ENCODE results near the gene FZD4.

DNA sequence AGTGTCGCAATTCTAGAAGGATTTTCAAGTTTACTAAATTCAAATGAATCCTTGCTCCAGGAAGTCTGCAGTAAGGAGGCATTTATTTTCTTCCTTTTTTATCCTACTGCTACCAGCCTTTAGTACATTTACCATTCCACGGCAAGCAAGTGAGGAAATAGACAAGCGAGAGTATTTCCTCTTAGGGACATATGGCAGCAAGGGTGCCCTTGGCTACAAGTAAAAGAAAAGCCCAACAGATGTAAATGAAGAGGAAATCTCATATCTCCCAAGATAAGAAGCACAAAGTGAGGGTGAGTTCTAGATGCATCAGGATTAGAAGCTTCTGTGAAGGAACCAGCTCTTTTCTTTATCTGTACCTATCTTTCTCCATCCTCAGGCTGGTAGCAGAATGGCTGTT is 37.8 kb upstream of the FZD4 start:
- no peak for TF ChIP-seq POLR2AphosphoS5 (IDR thresholded peaks at IDR 0.05)
- TF ChIP-seq, protein P1, sequence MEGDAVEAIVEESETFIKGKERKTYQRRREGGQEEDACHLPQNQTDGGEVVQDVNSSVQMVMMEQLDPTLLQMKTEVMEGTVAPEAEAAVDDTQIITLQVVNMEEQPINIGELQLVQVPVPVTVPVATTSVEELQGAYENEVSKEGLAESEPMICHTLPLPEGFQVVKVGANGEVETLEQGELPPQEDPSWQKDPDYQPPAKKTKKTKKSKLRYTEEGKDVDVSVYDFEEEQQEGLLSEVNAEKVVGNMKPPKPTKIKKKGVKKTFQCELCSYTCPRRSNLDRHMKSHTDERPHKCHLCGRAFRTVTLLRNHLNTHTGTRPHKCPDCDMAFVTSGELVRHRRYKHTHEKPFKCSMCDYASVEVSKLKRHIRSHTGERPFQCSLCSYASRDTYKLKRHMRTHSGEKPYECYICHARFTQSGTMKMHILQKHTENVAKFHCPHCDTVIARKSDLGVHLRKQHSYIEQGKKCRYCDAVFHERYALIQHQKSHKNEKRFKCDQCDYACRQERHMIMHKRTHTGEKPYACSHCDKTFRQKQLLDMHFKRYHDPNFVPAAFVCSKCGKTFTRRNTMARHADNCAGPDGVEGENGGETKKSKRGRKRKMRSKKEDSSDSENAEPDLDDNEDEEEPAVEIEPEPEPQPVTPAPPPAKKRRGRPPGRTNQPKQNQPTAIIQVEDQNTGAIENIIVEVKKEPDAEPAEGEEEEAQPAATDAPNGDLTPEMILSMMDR (IDR thresholded peaks at IDR 0.05) = no peak
- no peak for TF ChIP-seq POLR2A (IDR thresholded peaks at IDR 0.05; ENCODE audit: low read depth)
